ENCODE measurements around the gene LPAR1.

Gene LPAR1

GRCh38 chr9:110916403-110916802 is 121.9 kb downstream of the LPAR1 start:
- H3K4me3 ChIP-seq (ENCODE audit: low read depth in 1 of 2, low read length in 1 of 2): no peak overlapping the region
- H3K36me3 ChIP-seq: no peaks in the 10 kb centered on the region
- no peaks in the 10 kb centered on the region for H3K4me1 ChIP-seq (ENCODE audit: control insufficient read depth in 1 of 2, insufficient read depth in 1 of 2, low read depth in 1 of 2, low read length in 1 of 2)
- H3K9me3 ChIP-seq: no peaks in the 10 kb centered on the region
- TF ChIP-seq, protein P1, sequence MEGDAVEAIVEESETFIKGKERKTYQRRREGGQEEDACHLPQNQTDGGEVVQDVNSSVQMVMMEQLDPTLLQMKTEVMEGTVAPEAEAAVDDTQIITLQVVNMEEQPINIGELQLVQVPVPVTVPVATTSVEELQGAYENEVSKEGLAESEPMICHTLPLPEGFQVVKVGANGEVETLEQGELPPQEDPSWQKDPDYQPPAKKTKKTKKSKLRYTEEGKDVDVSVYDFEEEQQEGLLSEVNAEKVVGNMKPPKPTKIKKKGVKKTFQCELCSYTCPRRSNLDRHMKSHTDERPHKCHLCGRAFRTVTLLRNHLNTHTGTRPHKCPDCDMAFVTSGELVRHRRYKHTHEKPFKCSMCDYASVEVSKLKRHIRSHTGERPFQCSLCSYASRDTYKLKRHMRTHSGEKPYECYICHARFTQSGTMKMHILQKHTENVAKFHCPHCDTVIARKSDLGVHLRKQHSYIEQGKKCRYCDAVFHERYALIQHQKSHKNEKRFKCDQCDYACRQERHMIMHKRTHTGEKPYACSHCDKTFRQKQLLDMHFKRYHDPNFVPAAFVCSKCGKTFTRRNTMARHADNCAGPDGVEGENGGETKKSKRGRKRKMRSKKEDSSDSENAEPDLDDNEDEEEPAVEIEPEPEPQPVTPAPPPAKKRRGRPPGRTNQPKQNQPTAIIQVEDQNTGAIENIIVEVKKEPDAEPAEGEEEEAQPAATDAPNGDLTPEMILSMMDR (IDR thresholded peaks at IDR 0.05): no peak
- H3K27me3 ChIP-seq: no peaks in the 10 kb centered on the region
- H3K27ac ChIP-seq: no peak overlapping the region

GRCh38 chr9:110912419-110913291 is 125.6 kb downstream of the LPAR1 start:
- H3K27me3 ChIP-seq: no peaks in the 10 kb centered on the region
- no peaks in the 10 kb centered on the region for H3K36me3 ChIP-seq
- no peaks in the 10 kb centered on the region for H3K9me3 ChIP-seq
- no peaks in the 10 kb centered on the region for H3K4me1 ChIP-seq (ENCODE audit: control insufficient read depth in 1 of 2, insufficient read depth in 1 of 2, low read depth in 1 of 2, low read length in 1 of 2)
- TF ChIP-seq, protein P1 (IDR thresholded peaks at IDR 0.05): no peak
- no peak overlapping the region for H3K4me3 ChIP-seq (ENCODE audit: low read depth in 1 of 2, low read length in 1 of 2)
- H3K27ac ChIP-seq: no peak overlapping the region

- Histone ChIP-seq H3K4me1 (ENCODE audit: control insufficient read depth in 1 of 2, insufficient read depth in 1 of 2, low read depth in 1 of 2, low read length in 1 of 2) (no peaks in the 10 kb centered on the region), H3K27ac (no peak overlapping the region), H3K4me3 (ENCODE audit: low read depth in 1 of 2, low read length in 1 of 2) (no peak overlapping the region), H3K36me3 (no peaks in the 10 kb centered on the region), H3K9me3 (no peaks in the 10 kb centered on the region), H3K27me3 (no peaks in the 10 kb centered on the region)
- TF ChIP-seq, protein P1 (IDR thresholded peaks at IDR 0.05): no peak
These were observed 126.4 kb downstream of the LPAR1 start for GRCh38 chr9:110911659-110912418.

DNA sequence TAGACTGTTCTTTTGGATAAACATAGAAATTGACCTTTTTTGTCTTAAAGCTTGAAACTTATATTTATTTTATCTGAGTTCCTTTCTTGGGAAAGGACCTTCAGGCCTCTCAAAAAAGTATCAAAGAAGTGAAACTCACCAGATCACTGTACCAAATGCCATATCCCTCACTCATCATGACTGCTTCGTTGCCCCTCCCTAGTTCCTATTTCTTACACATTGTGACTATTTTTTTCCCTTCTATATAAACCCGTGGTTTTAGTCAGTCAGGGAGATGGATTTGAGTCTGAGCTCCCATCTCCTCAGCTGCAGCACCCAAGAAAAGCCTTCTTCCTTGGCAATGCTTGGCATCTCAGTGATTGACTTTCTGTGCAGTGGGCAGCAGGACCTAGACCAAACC is 129.4 kb downstream of the LPAR1 start:
- no peaks in the 10 kb centered on the region for H3K9me3 ChIP-seq
- H3K27me3 ChIP-seq: no peaks in the 10 kb centered on the region
- H3K27ac ChIP-seq: no peak overlapping the region
- H3K4me3 ChIP-seq (ENCODE audit: low read depth in 1 of 2, low read length in 1 of 2): no peak overlapping the region
- TF ChIP-seq, protein P1 (IDR thresholded peaks at IDR 0.05): no peak
- no peaks in the 10 kb centered on the region for H3K36me3 ChIP-seq
- H3K4me1 ChIP-seq (ENCODE audit: control insufficient read depth in 1 of 2, insufficient read depth in 1 of 2, low read depth in 1 of 2, low read length in 1 of 2): no peaks in the 10 kb centered on the region

DNA sequence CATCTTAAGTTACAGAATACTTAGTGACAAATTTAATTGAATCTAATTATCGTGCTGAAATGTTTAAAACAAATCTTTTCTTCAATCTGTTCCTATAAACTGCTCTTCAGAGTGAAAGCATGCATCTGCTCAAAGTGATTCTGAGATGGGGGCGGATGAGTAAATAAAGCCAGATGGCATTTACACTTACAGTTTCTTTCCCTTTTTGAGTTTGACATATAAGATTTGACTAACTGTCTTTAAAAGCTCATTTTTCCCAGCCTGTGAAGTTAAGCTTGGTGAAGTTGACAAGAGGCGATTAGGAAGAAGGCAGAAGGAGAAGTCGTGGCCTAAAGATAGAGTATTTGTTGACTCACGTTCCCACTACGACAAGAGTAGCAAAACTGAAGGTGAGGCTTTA is 137.4 kb downstream of the LPAR1 start:
- no peaks in the 10 kb centered on the region for H3K9me3 ChIP-seq
- no peak overlapping the region for H3K4me3 ChIP-seq (ENCODE audit: low read depth in 1 of 2, low read length in 1 of 2)
- no peak overlapping the region for H3K27ac ChIP-seq
- H3K36me3 ChIP-seq: no peaks in the 10 kb centered on the region
- TF ChIP-seq, protein P1 (IDR thresholded peaks at IDR 0.05): no peak
- H3K27me3 ChIP-seq: no peaks in the 10 kb centered on the region
- H3K4me1 ChIP-seq (ENCODE audit: control insufficient read depth in 1 of 2, insufficient read depth in 1 of 2, low read depth in 1 of 2, low read length in 1 of 2): no peaks in the 10 kb centered on the region

Measured in neutrophil (primary cell).